AG04450 (cell line): ENCODE measurements around the gene C17orf58. TPM values are rescaled to one million over a fixed set of nuclear protein-coding genes. Genes with fewer than 3 reads are reported as not detected.
"Not testable (repeated sequence)": the region's sequence is repeated elsewhere in the genome, so short reads cannot be mapped to it uniquely, and the experiment has no call there.

Experiments
- CTCF ChIA-PET: fragments of 300-600, 350-600 bp; formaldehyde crosslinking; extraction: SDS; loops from one replicate; lab custom pipeline; 2022; ENCODE audit warnings: antibody characterized with exemption, inconsistent platforms; lab: Charles Lee
- POLR2A ChIA-PET: fragments of 350-600 bp; formaldehyde crosslinking; extraction: SDS; loops from one replicate; lab custom pipeline; 2021; ENCODE audit warnings: antibody characterized with exemption, inconsistent platforms; lab: Yijun Ruan, JAX
- DNase-seq: peaks from one replicate; pipeline ENCODE4 v3.0.0-alpha.2; 2011; ENCODE audit warnings: low read depth, low spot score
- H3K27ac ChIP-seq: one replicate; pipeline ENCODE4 v1.5.1; 2012; ENCODE audit warnings: low read depth, low read length, control low read depth
- H3K27me3 ChIP-seq: one replicate; pipeline ENCODE4 v1.6.0; 2012; ENCODE audit warnings: low read length; ENCODE audit not compliant: control insufficient read depth, insufficient read depth
- H3K4me3 ChIP-seq: 2 replicates; pipeline ENCODE4 v1.5.1; 2011; ENCODE audit warnings: mild to moderate bottlenecking, low read depth, low read length, control low read depth
- H3K9me3 ChIP-seq: 2 replicates; pipeline ENCODE4 v1.5.1; 2012; ENCODE audit warnings: low read length; ENCODE audit not compliant: control insufficient read depth, insufficient read depth
- CTCF ChIP-seq: IDR thresholded peaks from 2 replicates; pipeline ENCODE4 v1.5.1; 2011; ENCODE audit warnings: low read depth, low read length, control low read depth, inconsistent platforms
- polyA plus RNA-seq: library from polyadenylated mRNA; depleted of rRNA; stranded (reverse); fragments of >200 nt; gene quantifications from 2 replicates; pipeline ENCODE4 v1.2.3, GENCODE V29; 2011

Gene C17orf58
- polyA plus RNA-seq, 1 experiment, result 14.4 TPM

GRCh38 chr17:67982686-67983382 is 13.4 kb downstream of the C17orf58 start:
- no peak for TF ChIP-seq CTCF
- ChIA-PET CTCF (interaction anchor here (1.1 kb wide), 1 partner anchor 28 kb away, joined by 3 read pairs; no protein-coding TSS in a partner anchor), POLR2A (no interaction called here)
- H3K9me3 ChIP-seq, result peaks cover 15% of the 10 kb centered on the region
- H3K27me3 ChIP-seq, result no peaks in the 10 kb centered on the region
- H3K27ac ChIP-seq, result no peak overlapping the region
- H3K4me3 ChIP-seq, result no peak overlapping the region
- DNase-seq, result no peak

GRCh38 chr17:67982034-67982640 is 14.1 kb downstream of the C17orf58 start:
- Histone ChIP-seq H3K27ac (no peak overlapping the region), H3K4me3 (no peak overlapping the region), H3K9me3 (peaks cover 15% of the 10 kb centered on the region), H3K27me3 (no peaks in the 10 kb centered on the region)
- no peak for DNase-seq
- ChIA-PET CTCF (interaction anchor here (1.1 kb wide), 1 partner anchor 29 kb away, joined by 3 read pairs; no protein-coding TSS in a partner anchor), POLR2A (no interaction called here)
- TF ChIP-seq CTCF, result no peak

GRCh38 chr17:67980883-67981282 is 15.4 kb downstream of the C17orf58 start:
- H3K4me3 ChIP-seq, H3K27me3 ChIP-seq, POLR2A ChIA-PET, DNase-seq, H3K27ac ChIP-seq, CTCF ChIA-PET: not testable (repeated sequence)
- H3K9me3 ChIP-seq, result peaks cover 15% of the 10 kb centered on the region

GRCh38 chr17:67980456-67980855 is 15.8 kb downstream of the C17orf58 start:
- H3K9me3 ChIP-seq, result peaks cover 15% of the 10 kb centered on the region
- TF ChIP-seq CTCF, result no peak
- H3K27me3 ChIP-seq, result no peaks in the 10 kb centered on the region
- ChIA-PET CTCF (no interaction called here), POLR2A (no interaction called here)
- no peak for DNase-seq
- H3K27ac ChIP-seq, result no peak overlapping the region
- no peak overlapping the region for H3K4me3 ChIP-seq

GRCh38 chr17:67976306-67976705 is 20.0 kb downstream of the C17orf58 start:
- POLR2A ChIA-PET, result interaction anchor here (0.5 to 0.7 kb wide), 2 partner anchors 9 to 493 kb away, joined by 4 to 6 read pairs; no protein-coding TSS in a partner anchor
- H3K9me3 ChIP-seq, result peaks cover 15% of the 10 kb centered on the region
- H3K27me3 ChIP-seq, H3K4me3 ChIP-seq, H3K27ac ChIP-seq, CTCF ChIA-PET, DNase-seq: not testable (repeated sequence)

GRCh38 chr17:67974598-67975066 is 21.6 kb downstream of the C17orf58 start:
- DNase-seq, result no peak
- peaks cover 10% of the 10 kb centered on the region for H3K9me3 ChIP-seq
- H3K27me3 ChIP-seq, result no peaks in the 10 kb centered on the region
- CTCF ChIA-PET, result interaction anchor here (0.9 to 1.3 kb wide), 2 partner anchors 11 to 12 kb away, joined by 3 to 4 read pairs; no protein-coding TSS in a partner anchor
- TF ChIP-seq CTCF, result no peak
- POLR2A ChIA-PET, result no interaction called here
- no peak overlapping the region for H3K4me3 ChIP-seq
- H3K27ac ChIP-seq, result no peak overlapping the region
